K562 (cell line): ENCODE data around the gene EML2. TPM values are rescaled to one million over a fixed set of nuclear protein-coding genes. Genes with fewer than 3 reads are reported as not detected.

ENCODE experiments used
- CBFA2T2 ChIP-seq: fragments of 450-650 bp; conservative IDR thresholded peaks from 2 replicates; pipeline ENCODE4 v1.6.1; 2017; ENCODE audit warnings: mild to moderate bottlenecking
- CBX1 ChIP-seq: sonication (generic); IDR thresholded peaks from 2 replicates; pipeline ENCODE4 v1.6.1; 2016; ENCODE audit warnings: antibody characterized with exemption, low read depth, mild to moderate bottlenecking
- CXXC5 ChIP-seq: fragments of 250-450 bp; sonication (Bioruptor Pico); IDR thresholded peaks from 2 replicates; pipeline ENCODE4 v1.8.0; 2022; ENCODE audit warnings: inconsistent platforms, mild to moderate bottlenecking, moderate library complexity
- EZH2 ChIP-seq: IDR thresholded peaks from 2 replicates; pipeline ENCODE4 v1.6.1; 2012; ENCODE audit warnings: low read depth, mild to moderate bottlenecking, inconsistent platforms, low read length, borderline replicate concordance
- FOXK1 ChIP-seq: sonication (generic); formaldehyde crosslinking; IDR thresholded peaks from 2 replicates; pipeline ENCODE4 v1.8.0; 2022; ENCODE audit warnings: missing genetic modification reagents, mild to moderate bottlenecking, borderline replicate concordance
- JUND ChIP-seq, 2 experiments: IDR thresholded peaks; 2 replicates in 1 of 2; 3 replicates in 1 of 2; pipeline ENCODE4 v1.6.1; 2011; ENCODE audit warnings: borderline replicate concordance in 2 of 2, low read depth in 2 of 2, low read length in 2 of 2, improper control_type of control experiment in 1 of 2, missing biosample characterization in 1 of 2, missing genetic modification characterization in 1 of 2, missing genetic modification reagents in 1 of 2
- KLF10 ChIP-seq: fragments of 250-450 bp; sonication (Bioruptor Pico); IDR thresholded peaks from 2 replicates; pipeline ENCODE4 v1.6.1; 2021; ENCODE audit warnings: matching md5 sums
- NFXL1 ChIP-seq: fragments of 450-650 bp; formaldehyde crosslinking; IDR thresholded peaks from 2 replicates; pipeline ENCODE4 v1.4.0; 2021; ENCODE audit warnings: mild to moderate bottlenecking
- POLR2H ChIP-seq: IDR thresholded peaks from 2 replicates; pipeline ENCODE4 v1.6.1; 2016; ENCODE audit warnings: missing genetic modification characterization, low read depth, mild to moderate bottlenecking, control low read depth, missing compliant biosample characterization, moderate library complexity
- PRMT5 ChIP-seq: sonication (generic); formaldehyde crosslinking; IDR thresholded peaks from 2 replicates; pipeline ENCODE4 v1.5.0; 2020; ENCODE audit warnings: missing genetic modification reagents
- RNF2 ChIP-seq: sonication (generic); IDR thresholded peaks from 2 replicates; pipeline ENCODE4 v1.6.1; 2016
- SAP30 ChIP-seq: fragments of 200-600 bp; sonication (generic); IDR thresholded peaks from 2 replicates; pipeline ENCODE4 v1.6.1; 2012; ENCODE audit warnings: borderline replicate concordance, low read depth, mild to moderate bottlenecking, moderate library complexity, low read length, control low read depth, inconsistent platforms; ENCODE audit not compliant: insufficient read depth, poor library complexity, severe bottlenecking
- STAT5A ChIP-seq: IDR thresholded peaks from 2 replicates; pipeline ENCODE4 v1.6.1; 2012; ENCODE audit warnings: low read length, inconsistent platforms, borderline replicate concordance
- TCF7 ChIP-seq: sonication (generic); IDR thresholded peaks from 2 replicates; pipeline ENCODE4 v1.6.1; 2016; ENCODE audit warnings: antibody characterized with exemption, borderline replicate concordance
- TEAD1 ChIP-seq, 2 experiments: fragments of 450-650 bp in 1 of 2; sonication (generic) in 1 of 2; formaldehyde crosslinking; IDR thresholded peaks; 2 replicates each; pipeline versions ENCODE4 v1.4.0 to v1.8.0; 2020 to 2022; ENCODE audit warnings: mild to moderate bottlenecking in 2 of 2, missing genetic modification reagents in 1 of 2
- TRIM24 ChIP-seq, 2 experiments: fragments of 450-650 bp; IDR thresholded peaks; 2 replicates each; pipeline ENCODE4 v1.6.1; 2016
- U2AF2 ChIP-seq: fragments of 200-400 bp; formaldehyde crosslinking; optimal IDR thresholded peaks from 2 replicates; pipeline ENCODE3; 2017; ENCODE audit warnings: low read depth, mild to moderate bottlenecking, low read length
- ZC3H8 ChIP-seq: fragments of 450-650 bp; IDR thresholded peaks from 2 replicates; pipeline ENCODE4 v1.6.1; 2017
- ZNF133 ChIP-seq: fragments of 250-450 bp; sonication (Bioruptor Pico); IDR thresholded peaks from 2 replicates; pipeline ENCODE4 v1.4.0; 2020; ENCODE audit warnings: mild to moderate bottlenecking
- ZNF184 ChIP-seq: sonication (generic); formaldehyde crosslinking; IDR thresholded peaks from 2 replicates; pipeline ENCODE4 v1.5.0; 2020; ENCODE audit warnings: missing genetic modification reagents
- ZNF311 ChIP-seq: fragments of 250-450 bp; sonication (Bioruptor Pico); IDR thresholded peaks from 2 replicates; pipeline ENCODE4 v1.4.0; 2020; ENCODE audit warnings: mild to moderate bottlenecking, moderate library complexity
- polyA plus RNA-seq, 8 experiments: library from polyadenylated mRNA; depleted of rRNA in 4 of 8; stranded (reverse) in 5 of 8; unstranded in 3 of 8; fragments of >200 nt; fragmentation: Nextera tagmentation in 2 of 8; fragmentation: Illumina TruSeq in 1 of 8; extraction: Ambion mirVana in 2 of 8; extraction: Trizol in 1 of 8; gene quantifications; 2 replicates each; pipeline versions ENCODE4 v1.2.1 to v1.2.3, GENCODE V29; 2011 to 2014; ENCODE audit warnings: inconsistent platforms in 1 of 8, missing spikeins in 1 of 8
- total RNA-seq, 7 experiments: library from RNA; depleted of rRNA in 6 of 7; stranded (reverse); fragments of >200 nt in 6 of 7; fragmentation: Illumina TruSeq in 2 of 7; extraction: Trizol in 2 of 7; gene quantifications; 2 replicates each; pipeline versions ENCODE4 v1.2.1 to v1.2.3, GENCODE V29; 2011 to 2021; ENCODE audit warnings: low replicate concordance in 1 of 7
- TF ChIP-seq, protein P1 (sequence below): fragments of 200-800 bp; sonication (Bioruptor generic); IDR thresholded peaks from 2 replicates; pipeline ENCODE4 v1.6.1; 2016; ENCODE audit warnings: missing genetic modification characterization, missing compliant biosample characterization

The EML2 gene
- total and polyA plus RNA-seq, 9 of the 15 experiments (the other 6 are each of a cell fraction or from before 2014, with no cell fraction given): 2.6 to 69.6 (median 24.8) TPM

DNA sequence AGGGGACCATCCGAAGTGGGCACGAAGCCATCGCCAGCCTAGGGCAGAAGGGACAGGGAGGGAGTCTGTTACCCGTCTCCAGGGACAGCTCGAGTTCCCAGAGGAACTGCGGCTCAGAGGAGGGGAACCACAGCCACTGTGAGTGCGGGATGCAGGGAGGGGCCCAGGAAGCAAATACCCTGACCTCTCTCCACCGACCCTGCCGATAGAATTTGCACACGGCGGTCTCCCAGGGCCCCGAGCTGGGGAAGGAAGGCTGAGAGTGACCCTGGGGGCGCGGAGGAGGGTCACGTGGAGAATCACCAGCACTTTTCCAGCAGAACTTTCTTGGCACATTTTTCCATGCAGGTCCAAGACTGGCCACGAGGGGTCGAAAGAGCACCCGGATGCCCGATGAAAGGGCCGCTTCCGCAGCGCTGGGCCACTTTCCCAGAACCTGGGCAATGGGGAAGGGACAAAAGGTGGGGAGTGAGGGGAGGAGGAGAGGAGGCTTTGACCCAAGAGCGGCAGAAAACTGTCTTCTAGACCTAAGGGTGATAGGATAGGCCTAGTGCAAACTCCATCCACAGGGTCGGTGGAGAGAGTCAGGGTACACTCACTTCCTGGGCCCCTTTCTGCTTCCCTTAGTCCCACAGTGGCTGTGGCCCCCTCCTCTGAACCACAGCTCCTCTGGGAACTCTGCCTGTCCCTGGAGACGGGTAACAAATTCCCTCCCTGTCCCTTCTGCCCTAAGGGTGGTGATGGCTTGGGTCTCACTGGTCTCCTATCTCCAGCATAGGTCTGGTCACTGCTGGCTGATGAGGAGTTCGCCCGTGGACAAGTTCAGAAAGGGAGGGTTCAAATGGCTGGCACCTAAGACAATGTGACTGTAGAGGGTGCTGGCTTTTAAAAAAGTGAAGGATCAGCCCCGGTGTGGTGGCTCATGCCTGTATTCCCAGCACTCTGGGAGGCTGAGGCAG lies 31.8 kb downstream of the EML2 start (continued):
- TF ChIP-seq, protein P1, sequence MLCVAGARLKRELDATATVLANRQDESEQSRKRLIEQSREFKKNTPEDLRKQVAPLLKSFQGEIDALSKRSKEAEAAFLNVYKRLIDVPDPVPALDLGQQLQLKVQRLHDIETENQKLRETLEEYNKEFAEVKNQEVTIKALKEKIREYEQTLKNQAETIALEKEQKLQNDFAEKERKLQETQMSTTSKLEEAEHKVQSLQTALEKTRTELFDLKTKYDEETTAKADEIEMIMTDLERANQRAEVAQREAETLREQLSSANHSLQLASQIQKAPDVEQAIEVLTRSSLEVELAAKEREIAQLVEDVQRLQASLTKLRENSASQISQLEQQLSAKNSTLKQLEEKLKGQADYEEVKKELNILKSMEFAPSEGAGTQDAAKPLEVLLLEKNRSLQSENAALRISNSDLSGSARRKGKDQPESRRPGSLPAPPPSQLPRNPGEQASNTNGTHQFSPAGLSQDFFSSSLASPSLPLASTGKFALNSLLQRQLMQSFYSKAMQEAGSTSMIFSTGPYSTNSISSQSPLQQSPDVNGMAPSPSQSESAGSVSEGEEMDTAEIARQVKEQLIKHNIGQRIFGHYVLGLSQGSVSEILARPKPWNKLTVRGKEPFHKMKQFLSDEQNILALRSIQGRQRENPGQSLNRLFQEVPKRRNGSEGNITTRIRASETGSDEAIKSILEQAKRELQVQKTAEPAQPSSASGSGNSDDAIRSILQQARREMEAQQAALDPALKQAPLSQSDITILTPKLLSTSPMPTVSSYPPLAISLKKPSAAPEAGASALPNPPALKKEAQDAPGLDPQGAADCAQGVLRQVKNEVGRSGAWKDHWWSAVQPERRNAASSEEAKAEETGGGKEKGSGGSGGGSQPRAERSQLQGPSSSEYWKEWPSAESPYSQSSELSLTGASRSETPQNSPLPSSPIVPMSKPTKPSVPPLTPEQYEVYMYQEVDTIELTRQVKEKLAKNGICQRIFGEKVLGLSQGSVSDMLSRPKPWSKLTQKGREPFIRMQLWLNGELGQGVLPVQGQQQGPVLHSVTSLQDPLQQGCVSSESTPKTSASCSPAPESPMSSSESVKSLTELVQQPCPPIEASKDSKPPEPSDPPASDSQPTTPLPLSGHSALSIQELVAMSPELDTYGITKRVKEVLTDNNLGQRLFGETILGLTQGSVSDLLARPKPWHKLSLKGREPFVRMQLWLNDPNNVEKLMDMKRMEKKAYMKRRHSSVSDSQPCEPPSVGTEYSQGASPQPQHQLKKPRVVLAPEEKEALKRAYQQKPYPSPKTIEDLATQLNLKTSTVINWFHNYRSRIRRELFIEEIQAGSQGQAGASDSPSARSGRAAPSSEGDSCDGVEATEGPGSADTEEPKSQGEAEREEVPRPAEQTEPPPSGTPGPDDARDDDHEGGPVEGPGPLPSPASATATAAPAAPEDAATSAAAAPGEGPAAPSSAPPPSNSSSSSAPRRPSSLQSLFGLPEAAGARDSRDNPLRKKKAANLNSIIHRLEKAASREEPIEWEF (CRISPR knock-in tag): no peak
- no peak for TF ChIP-seq FOXK1 (CRISPR knock-in tag)
- no peak for TF ChIP-seq PRMT5 (CRISPR knock-in tag)
- TF ChIP-seq STAT5A: no peak
- TF ChIP-seq CBX1: no peak
- no peak for TF ChIP-seq SAP30
- peak; percentile 43; the same call in 1 of the 2 replicates for TF ChIP-seq JUND (IDR thresholded peaks at IDR 0.05; ENCODE audit: borderline replicate concordance, low read depth, low read length)
- 0 out of 3 replicates have a peak, but pooled peaks have one; percentile 41 for TF ChIP-seq JUND (tag; IDR thresholded peaks at IDR 0.05; ENCODE audit: borderline replicate concordance, low read depth, low read length)
- TF ChIP-seq KLF10: no peak
- TF ChIP-seq ZNF133 (CRISPR knock-in tag): no peak
- no peak for TF ChIP-seq ZNF311 (CRISPR knock-in tag)
- no peak for TF ChIP-seq TEAD1 (CRISPR knock-in tag; IDR thresholded peaks at IDR 0.05)
- no peak for TF ChIP-seq U2AF2
- TF ChIP-seq EZH2: no peak
- no peak for TF ChIP-seq TRIM24 (IDR thresholded peaks at IDR 0.05)
- no peak for TF ChIP-seq ZC3H8
- TF ChIP-seq ZNF184 (CRISPR knock-in tag): no peak
- no peak for TF ChIP-seq NFXL1 (CRISPR knock-in tag)
- peak; percentile 19; the same call in 1 of the 2 replicates for TF ChIP-seq TCF7
- peak; percentile 22; the same call in 1 of the 2 replicates for TF ChIP-seq CBFA2T2
- no peak for TF ChIP-seq POLR2H (tag)
- no peak for TF ChIP-seq RNF2
- peak; percentile 46 for TF ChIP-seq CXXC5 (CRISPR knock-in tag)
